Osteoblast (primary cell): ENCODE measurements around the gene TMEM184A. TPM values are rescaled to one million over a fixed set of nuclear protein-coding genes. Genes with fewer than 3 reads are reported as not detected.

Source experiments
- DNase-seq: peaks from one replicate; pipeline ENCODE4 v3.0.0; 2011; ENCODE audit warnings: low spot score, mixed read lengths; ENCODE audit not compliant: insufficient read length; ENCODE audit errors: missing footprints
- H2AFZ ChIP-seq: 2 replicates; pipeline ENCODE4 v1.6.0; 2011; ENCODE audit warnings: mild to moderate bottlenecking, low read length
- H3K27ac ChIP-seq: 2 replicates; pipeline ENCODE4 v1.5.1; 2011; ENCODE audit warnings: mild to moderate bottlenecking, low read depth, low read length, moderate library complexity
- H3K27me3 ChIP-seq: 2 replicates; pipeline ENCODE4 v1.6.0; 2012; ENCODE audit warnings: mild to moderate bottlenecking, control low read depth, inconsistent platforms, low read length, moderate library complexity; ENCODE audit not compliant: insufficient read depth
- H3K36me3 ChIP-seq: 2 replicates; pipeline ENCODE4 v1.5.1; 2011; ENCODE audit warnings: mild to moderate bottlenecking, low read length, control low read depth, moderate library complexity; ENCODE audit not compliant: insufficient read depth
- H3K4me1 ChIP-seq: 2 replicates; pipeline ENCODE4 v1.5.1; 2011; ENCODE audit warnings: mild to moderate bottlenecking, low read length, control low read depth, moderate library complexity; ENCODE audit not compliant: insufficient read depth
- H3K4me2 ChIP-seq: 2 replicates; pipeline ENCODE4 v1.6.0; 2011; ENCODE audit warnings: mild to moderate bottlenecking, low read length; ENCODE audit not compliant: insufficient read depth
- H3K4me3 ChIP-seq: fragments of 200-600 bp; sonication (generic); 3 replicates; pipeline ENCODE4 v1.5.1; 2012; ENCODE audit warnings: mild to moderate bottlenecking, low read length, inconsistent platforms; ENCODE audit not compliant: insufficient read depth
- H3K79me2 ChIP-seq: 2 replicates; pipeline ENCODE4 v1.6.0; 2012; ENCODE audit warnings: mild to moderate bottlenecking, low read length, control low read depth, inconsistent platforms; ENCODE audit not compliant: insufficient read depth
- H3K9me3 ChIP-seq: 2 replicates; pipeline ENCODE4 v1.5.1; 2011; ENCODE audit warnings: low read depth, low read length, control low read depth
- H4K20me1 ChIP-seq: 2 replicates; pipeline ENCODE4 v1.6.0; 2012; ENCODE audit warnings: mild to moderate bottlenecking, low read length, control low read depth; ENCODE audit not compliant: insufficient read depth
- total RNA-seq: library from RNA; depleted of rRNA; stranded (reverse); fragments of >200 nt; gene quantifications from 2 replicates; pipeline ENCODE4 v1.2.3, GENCODE V29; 2012
- TF ChIP-seq, protein P1 (sequence below): IDR thresholded peaks from 2 replicates; pipeline ENCODE4 v1.5.1; 2011; ENCODE audit warnings: mild to moderate bottlenecking, low read depth, low read length, moderate library complexity; ENCODE audit errors: extremely low read depth

Gene TMEM184A
- total RNA-seq, 1 donor, result under 0.01 TPM

DNA sequence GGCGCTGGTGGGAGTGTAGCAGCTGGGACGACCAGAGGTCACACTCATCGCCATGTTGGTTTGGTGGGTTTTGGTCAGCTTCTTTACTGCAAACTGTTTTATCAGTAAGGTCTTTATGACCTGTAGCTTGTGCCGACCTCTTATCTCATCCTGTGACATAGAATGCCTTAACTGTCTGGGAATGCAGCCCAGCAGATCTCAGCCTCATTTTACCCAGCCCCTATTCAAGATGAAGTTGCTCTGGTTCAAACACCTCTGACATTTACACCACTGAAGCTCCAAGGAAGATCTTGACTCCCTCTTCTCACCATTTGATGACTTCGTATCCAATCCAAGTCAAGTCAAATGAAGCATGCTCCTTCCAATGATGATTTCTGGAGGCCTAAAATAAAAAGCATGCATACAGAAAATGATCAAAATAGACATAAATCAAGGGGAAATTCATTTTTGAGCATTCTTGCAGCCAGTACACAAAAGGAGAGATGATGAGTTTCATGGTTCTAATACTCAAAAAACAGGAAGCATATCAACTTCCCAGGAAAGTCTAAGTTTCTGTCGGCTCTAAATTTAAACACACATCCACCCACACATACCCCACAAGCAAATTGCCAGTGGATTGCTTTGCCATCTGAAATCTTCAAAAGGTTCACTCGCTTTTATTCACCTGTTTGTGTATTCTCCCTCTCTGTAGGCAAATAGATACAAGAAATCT, 16.3 kb upstream of the TMEM184A start:
- Histone ChIP-seq H3K36me3 (peaks cover under 1% of the 10 kb centered on the region), H3K4me2 (peak overlapping the region; percentile 89), H3K79me2 (peaks cover 14% of the 10 kb centered on the region), H3K27me3 (no peaks in the 10 kb centered on the region), H3K9me3 (no peaks in the 10 kb centered on the region), H3K27ac (peak overlapping the region; percentile 95), H2AFZ (no peak overlapping the region), H3K4me3 (no peak overlapping the region), H3K4me1 (peaks cover 39% of the 10 kb centered on the region), H4K20me1 (no peaks in the 10 kb centered on the region)
- DNase-seq, result peak; percentile 43
- TF ChIP-seq, protein P1, sequence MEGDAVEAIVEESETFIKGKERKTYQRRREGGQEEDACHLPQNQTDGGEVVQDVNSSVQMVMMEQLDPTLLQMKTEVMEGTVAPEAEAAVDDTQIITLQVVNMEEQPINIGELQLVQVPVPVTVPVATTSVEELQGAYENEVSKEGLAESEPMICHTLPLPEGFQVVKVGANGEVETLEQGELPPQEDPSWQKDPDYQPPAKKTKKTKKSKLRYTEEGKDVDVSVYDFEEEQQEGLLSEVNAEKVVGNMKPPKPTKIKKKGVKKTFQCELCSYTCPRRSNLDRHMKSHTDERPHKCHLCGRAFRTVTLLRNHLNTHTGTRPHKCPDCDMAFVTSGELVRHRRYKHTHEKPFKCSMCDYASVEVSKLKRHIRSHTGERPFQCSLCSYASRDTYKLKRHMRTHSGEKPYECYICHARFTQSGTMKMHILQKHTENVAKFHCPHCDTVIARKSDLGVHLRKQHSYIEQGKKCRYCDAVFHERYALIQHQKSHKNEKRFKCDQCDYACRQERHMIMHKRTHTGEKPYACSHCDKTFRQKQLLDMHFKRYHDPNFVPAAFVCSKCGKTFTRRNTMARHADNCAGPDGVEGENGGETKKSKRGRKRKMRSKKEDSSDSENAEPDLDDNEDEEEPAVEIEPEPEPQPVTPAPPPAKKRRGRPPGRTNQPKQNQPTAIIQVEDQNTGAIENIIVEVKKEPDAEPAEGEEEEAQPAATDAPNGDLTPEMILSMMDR, result no peak

DNA sequence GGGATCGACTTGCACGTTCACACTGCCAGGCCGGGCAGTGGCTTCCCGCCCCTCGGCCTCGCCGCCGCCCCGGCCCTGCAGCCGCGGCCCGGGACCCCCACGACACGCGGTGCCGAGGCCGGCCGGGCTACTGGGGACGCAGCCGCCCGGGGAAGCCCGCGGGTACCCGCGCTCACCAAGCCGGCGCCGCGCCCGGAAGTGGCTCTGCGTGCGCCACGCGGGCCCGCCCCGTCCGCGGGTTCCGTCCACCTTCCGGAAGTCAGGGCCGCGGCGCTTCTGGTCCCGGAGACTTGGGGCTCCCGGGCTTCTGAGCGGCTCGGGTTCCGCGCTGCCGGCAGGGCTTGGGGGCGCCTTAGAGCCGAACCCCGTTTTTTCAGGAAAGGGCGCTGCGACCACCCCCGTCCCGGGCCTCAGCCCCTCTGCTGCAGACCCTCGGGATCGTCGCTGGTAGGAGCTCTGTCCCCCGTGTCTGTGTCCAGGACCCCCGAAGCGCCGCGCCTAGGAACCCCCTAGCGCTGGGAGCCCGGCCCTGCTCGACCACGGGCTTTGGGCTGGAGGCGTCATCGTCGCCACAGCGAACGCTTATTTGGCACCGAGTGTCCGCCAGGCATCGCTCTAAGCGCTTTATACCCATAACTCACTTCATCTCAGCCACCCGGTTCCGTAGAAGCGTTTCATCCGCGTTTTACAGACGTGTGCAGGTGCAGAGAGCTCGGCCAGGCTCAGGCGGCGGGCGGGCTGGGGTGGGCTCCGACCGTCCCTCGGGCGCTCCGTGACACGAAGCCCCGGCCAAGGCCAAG, 14.0 kb upstream of the TMEM184A start, which contains the start of gene PSMG3:
TSS of gene PSMG3 (minus strand) at position 200 of the 800 bp plus-strand sequence. CDS start 693 bp downstream, outside the sequence.
- Histone ChIP-seq H3K4me3 (peak within 1 kb of the TSS; percentile 98), H3K4me1 (peaks cover 43% of the 10 kb centered on the region)
- peak; percentile 98 for DNase-seq

DNA sequence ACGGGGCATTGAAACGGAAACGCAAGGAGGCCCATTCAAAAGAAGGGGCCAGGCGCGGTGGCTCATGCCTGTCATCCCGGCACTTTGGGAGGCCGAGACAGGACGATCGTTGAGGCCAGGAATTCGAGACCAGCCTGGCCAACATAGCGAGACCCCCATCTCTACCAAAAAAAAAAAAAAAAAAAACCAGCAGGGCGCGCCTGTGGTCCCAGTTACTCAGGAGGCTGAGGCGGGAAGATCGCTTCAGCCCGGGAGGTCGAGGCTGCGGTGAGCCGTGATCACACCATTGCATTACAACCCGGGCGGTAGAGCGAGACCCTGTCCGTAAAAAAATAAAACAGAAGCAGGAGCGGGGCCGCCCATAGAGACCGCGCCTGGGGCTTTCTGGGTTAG, 13.4 kb upstream of the TMEM184A start:
- H3K4me1 ChIP-seq, result peaks cover 43% of the 10 kb centered on the region
- H3K27ac ChIP-seq, result peak overlapping the region; percentile 97

More for the DNA sequence above, 14.0 kb upstream of the TMEM184A start, which contains the start of gene PSMG3:
- Histone ChIP-seq H3K27me3 (no peaks in the 10 kb centered on the region), H4K20me1 (no peaks in the 10 kb centered on the region), H3K4me2 (peak within 1 kb of the TSS; percentile 89), H3K27ac (peak within 1 kb of the TSS; percentile 97), H3K36me3 (peaks cover 13% of the 10 kb centered on the region), H3K79me2 (peaks cover 18% of the 10 kb centered on the region), H2AFZ (peak within 1 kb of the TSS; percentile 89), H3K9me3 (no peaks in the 10 kb centered on the region)
- TF ChIP-seq, protein P1, result peak; percentile 24

More for the DNA sequence above, 13.4 kb upstream of the TMEM184A start:
- H3K79me2 ChIP-seq, result peaks cover 18% of the 10 kb centered on the region
- H3K4me3 ChIP-seq, result peak overlapping the region; percentile 98
- H3K4me2 ChIP-seq, result peak overlapping the region; percentile 89
- no peak for DNase-seq
- peaks cover 13% of the 10 kb centered on the region for H3K36me3 ChIP-seq
- TF ChIP-seq, protein P1, result no peak
- H4K20me1 ChIP-seq, result no peaks in the 10 kb centered on the region
- no peaks in the 10 kb centered on the region for H3K9me3 ChIP-seq
- H3K27me3 ChIP-seq, result no peaks in the 10 kb centered on the region
- peak overlapping the region; percentile 22 for H2AFZ ChIP-seq
